IMR-90 (cell line): ENCODE data around the gene PARD3. TPM values are rescaled to one million over a fixed set of nuclear protein-coding genes. Genes with fewer than 3 reads are reported as not detected.

ENCODE experiments used
- ATAC-seq: fragments of 200-7000 bp; cut with Tn5 transposase; 2 replicates; pipeline ENCODE4 v1.9.1; 2020; ENCODE audit warnings: low read depth, mild to moderate bottlenecking, moderate library complexity
- BruUV-seq: library from RNA; stranded (reverse); fragments of 400-500 nt; replicated peaks from 2 replicates; lab custom pipeline; 2021; lab: Mats Ljungman, UMichigan
- CTCF ChIA-PET: fragments of 300-600 bp; formaldehyde crosslinking; extraction: SDS; loops from one replicate; lab custom pipeline; 2021; ENCODE audit warnings: antibody characterized with exemption; lab: Yijun Ruan, JAX
- POLR2A ChIA-PET: fragments of 300-600 bp; sonication (Branson Sonifier 250); formaldehyde crosslinking; loops from one replicate; lab custom pipeline; 2022; ENCODE audit warnings: antibody characterized with exemption; ENCODE audit not compliant: unreplicated experiment; lab: Charles Lee
- DNase-seq: peaks from one replicate; pipeline ENCODE4 v3.0.0; 2013
- H2AFZ ChIP-seq: replicated peaks from 2 replicates; pipeline ENCODE3; 2013; ENCODE audit warnings: low read length, mild to moderate bottlenecking; ENCODE audit not compliant: poor library complexity
- H2AK5ac ChIP-seq: 2 replicates; pipeline ENCODE4 v1.6.1; 2013; ENCODE audit warnings: low read depth, low read length, inconsistent platforms
- H2AK9ac ChIP-seq: replicated peaks from 2 replicates; pipeline ENCODE3; 2013; ENCODE audit warnings: mild to moderate bottlenecking, low read depth, low read length, moderate library complexity; ENCODE audit not compliant: poor library complexity
- H2BK120ac ChIP-seq: 2 replicates; pipeline ENCODE4 v1.6.1; 2013; ENCODE audit warnings: low read depth, low read length, inconsistent platforms
- H2BK15ac ChIP-seq: 3 replicates; pipeline ENCODE4 v1.6.1; 2013; ENCODE audit warnings: low read depth, low read length, inconsistent platforms
- H2BK20ac ChIP-seq: 2 replicates; pipeline ENCODE4 v1.6.1; 2013; ENCODE audit warnings: low read depth, mild to moderate bottlenecking, inconsistent platforms, low read length, moderate library complexity
- H2BK5ac ChIP-seq: 2 replicates; pipeline ENCODE4 v1.6.1; 2013; ENCODE audit warnings: mild to moderate bottlenecking, low read depth, low read length, inconsistent platforms; ENCODE audit not compliant: poor library complexity, severe bottlenecking
- H3K14ac ChIP-seq: replicated peaks from 2 replicates; pipeline ENCODE4 v1.6.1; 2013; ENCODE audit warnings: low read depth, low read length, inconsistent platforms
- H3K18ac ChIP-seq: 2 replicates; pipeline ENCODE4 v1.6.1; 2013; ENCODE audit warnings: low read depth, low read length, control low read depth
- H3K23ac ChIP-seq: 2 replicates; pipeline ENCODE4 v1.6.1; 2013; ENCODE audit warnings: low read depth, low read length, inconsistent platforms
- H3K27ac ChIP-seq: 2 replicates; pipeline ENCODE4 v1.5.1; 2013; ENCODE audit warnings: mild to moderate bottlenecking, control low read depth, low read length; ENCODE audit not compliant: insufficient read depth
- H3K27me3 ChIP-seq: 2 replicates; pipeline ENCODE4 v1.6.1; 2013; ENCODE audit warnings: low read length; ENCODE audit not compliant: control insufficient read depth, insufficient read depth
- H3K36me3 ChIP-seq: 2 replicates; pipeline ENCODE4 v1.6.1; 2013; ENCODE audit warnings: low read length, mixed read lengths; ENCODE audit not compliant: control insufficient read depth, insufficient read depth
- H3K4ac ChIP-seq: 2 replicates; pipeline ENCODE4 v1.6.1; 2013; ENCODE audit warnings: low read depth, low read length, inconsistent platforms
- H3K4me1 ChIP-seq: 2 replicates; pipeline ENCODE4 v1.6.1; 2013; ENCODE audit warnings: low read length, mixed read lengths; ENCODE audit not compliant: control insufficient read depth, insufficient read depth
- H3K4me2 ChIP-seq: 2 replicates; pipeline ENCODE4 v1.6.1; 2013; ENCODE audit warnings: low read depth, mild to moderate bottlenecking, control low read depth, low read length, moderate library complexity
- H3K4me3 ChIP-seq: 2 replicates; pipeline ENCODE4 v1.5.1; 2013; ENCODE audit warnings: low read depth, mild to moderate bottlenecking, control low read depth, low read length, moderate library complexity; ENCODE audit not compliant: insufficient read depth
- H3K56ac ChIP-seq: 2 replicates; pipeline ENCODE4 v1.6.1; 2013; ENCODE audit warnings: low read length, inconsistent platforms; ENCODE audit not compliant: insufficient read depth; ENCODE audit errors: extremely low read depth
- H3K79me1 ChIP-seq, 2 experiments: 2 replicates each; pipeline ENCODE4 v1.6.1; 2013; ENCODE audit warnings: low read length in 2 of 2, inconsistent platforms in 1 of 2, low read depth in 1 of 2
- H3K9ac ChIP-seq: 2 replicates; pipeline ENCODE4 v1.6.1; 2013; ENCODE audit warnings: low read depth, low read length, control low read depth
- H3K9me1 ChIP-seq: 2 replicates; pipeline ENCODE4 v1.6.1; 2013; ENCODE audit warnings: low read length, inconsistent platforms; ENCODE audit not compliant: insufficient read depth
- H3K9me3 ChIP-seq: 2 replicates; pipeline ENCODE4 v1.6.1; 2013; ENCODE audit warnings: low read length; ENCODE audit not compliant: control insufficient read depth, insufficient read depth
- H4K20me1 ChIP-seq: 2 replicates; pipeline ENCODE4 v1.6.1; 2013; ENCODE audit warnings: low read length, inconsistent platforms; ENCODE audit not compliant: insufficient read depth
- H4K5ac ChIP-seq: 2 replicates; pipeline ENCODE4 v1.6.1; 2013; ENCODE audit warnings: mild to moderate bottlenecking, low read depth, low read length, control low read depth
- H4K8ac ChIP-seq, 2 experiments: 2 replicates each; pipeline ENCODE4 v1.6.1; 2013; ENCODE audit warnings: low read depth in 2 of 2, low read length in 2 of 2, control low read depth in 1 of 2, inconsistent platforms in 1 of 2
- H4K91ac ChIP-seq: 2 replicates; pipeline ENCODE4 v1.6.1; 2013; ENCODE audit warnings: low read depth, low read length, inconsistent platforms; ENCODE audit not compliant: insufficient read depth
- MAZ ChIP-seq: IDR thresholded peaks from 2 replicates; pipeline ENCODE4 v1.6.1; 2012; ENCODE audit warnings: low read depth, mild to moderate bottlenecking, low read length, improper control_type of control experiment, moderate library complexity, borderline replicate concordance
- SMC3 ChIP-seq: fragments of 150-350 bp; IDR thresholded peaks from 2 replicates; pipeline ENCODE4 v1.6.1; 2016; ENCODE audit warnings: low read depth, mild to moderate bottlenecking, antibody characterized with exemption, low read length, moderate library complexity
- WGBS, 2 experiments: methylation state at CpG; one replicate each; pipeline versions ENCODE4 v1.1.5 to v1.1.7; 2013; ENCODE audit warnings: missing lambda C conversion rate in 2 of 2; ENCODE audit not compliant: insufficient read length in 1 of 2; ENCODE audit errors: extremely low coverage in 2 of 2; 5-methylcytosine and 5-hydroxymethylcytosine counted together
- dilution Hi-C: fragments of 300-500 bp; cut with HindIII; formaldehyde crosslinking; loops from one replicate; pipeline ENCODE4 v1.14.3; 2018; ENCODE audit warnings: low sequenced_read_pairs; ENCODE audit not compliant: unreplicated experiment
- in situ Hi-C: fragments of 300-500 bp; cut with MboI; formaldehyde crosslinking; loops from 3 replicates; pipeline ENCODE4 v1.14.3; 2019; ENCODE audit warnings: low sequenced_read_pairs, inconsistent platforms, mixed read lengths
- intact Hi-C: fragments of 100-400 bp; cut with micrococcal nuclease; formaldehyde crosslinking; loops from 2 replicates; pipeline ENCODE4 v1.10.0; 2022
- polyA plus RNA-seq, 3 experiments: library from polyadenylated mRNA; depleted of rRNA; stranded (reverse); fragments of >200 nt; gene quantifications; 2 replicates each; pipeline ENCODE4 v1.2.3, GENCODE V29; 2012; ENCODE audit warnings: low replicate concordance in 1 of 3
- total RNA-seq: library from RNA; depleted of rRNA; stranded (reverse); fragments of >200 nt; gene quantifications from 2 replicates; pipeline ENCODE4 v1.2.3, GENCODE V29; 2012
- TF ChIP-seq, protein P1 (sequence below): fragments of 150-350 bp; IDR thresholded peaks from 2 replicates; pipeline ENCODE4 v1.6.1; 2017; ENCODE audit warnings: mild to moderate bottlenecking, antibody characterized with exemption, low read length, low read depth

Gene PARD3
- total and polyA plus RNA-seq, 2 of the 4 experiments (the other 2 are of a cell fraction) = 14.6 to 37.5 TPM

DNA sequence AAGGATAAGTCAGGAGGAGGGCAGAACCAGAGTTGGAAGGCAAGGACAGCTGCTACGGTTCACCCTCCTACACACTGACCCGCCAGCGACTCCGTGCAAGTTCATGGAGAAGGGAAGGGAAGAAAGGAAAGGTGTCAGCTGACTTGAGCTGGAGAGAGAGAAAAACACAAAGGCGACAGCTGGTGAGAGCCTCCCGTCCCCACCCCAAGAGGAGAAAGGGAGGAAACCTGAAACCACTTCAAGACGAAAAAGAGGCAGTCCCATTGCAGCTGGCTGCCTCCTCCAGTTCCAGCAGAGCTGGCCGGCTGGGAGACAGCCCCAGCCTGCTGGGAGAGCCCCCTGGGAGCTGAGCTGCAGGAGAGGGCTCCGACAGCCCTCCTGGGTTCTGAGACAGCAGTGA lies 75.2 kb downstream of the PARD3 start:
- ATAC-seq (peak; percentile 95), DNase-seq (peak; percentile 91)
- dilution Hi-C loops = no loop called here
- peak overlapping the region; percentile 49 for H3K4ac ChIP-seq
- no peaks in the 10 kb centered on the region for H3K27me3 ChIP-seq
- H2BK120ac ChIP-seq = peak overlapping the region; percentile 1; the same call in 1 of the 2 replicates
- peaks cover 7% of the 10 kb centered on the region for H3K4me1 ChIP-seq
- peak overlapping the region; percentile 45; the same call in 1 of the 3 replicates for H2BK15ac ChIP-seq
- peaks cover 16% of the 10 kb centered on the region; the same call in 1 of the 2 replicates for H4K20me1 ChIP-seq
- H2AK9ac ChIP-seq = peak overlapping the region; percentile 83
- H2AK5ac ChIP-seq = peak overlapping the region; percentile 45; the same call in 1 of the 2 replicates
- peak overlapping the region; percentile 84 for H2AFZ ChIP-seq
- H3K9me3 ChIP-seq = no peaks in the 10 kb centered on the region
- peak overlapping the region; percentile 82 for H3K4me2 ChIP-seq
- BruUV-seq = no TSS peak
- no peak overlapping the region; the same call in 1 of the 2 replicates for H3K56ac ChIP-seq
- H4K91ac ChIP-seq = peak overlapping the region; percentile 36; the same call in 1 of the 2 replicates
- intact Hi-C loops = no loop called here
- peak overlapping the region; percentile 68 for H3K23ac ChIP-seq
- ChIA-PET CTCF (interaction anchor here (1.2 kb wide), 2 partner anchors 16 to 74 kb away, joined by 4 to 5 read pairs; no protein-coding TSS in a partner anchor), POLR2A (no interaction called here)
- peak overlapping the region; percentile 33; the same call in 1 of the 2 replicates for H3K27ac ChIP-seq
- H3K14ac ChIP-seq = peak overlapping the region; percentile 38
- H4K5ac ChIP-seq = no peak overlapping the region
- H3K36me3 ChIP-seq = no peaks in the 10 kb centered on the region
- peak overlapping the region; percentile 25 for H3K9ac ChIP-seq
- peak overlapping the region in 1 of 2 experiments; percentile 69; a peak in 2 of 4 replicates for H4K8ac ChIP-seq
- TF ChIP-seq SMC3 (no peak), MAZ (peak; percentile 35; the same call in 1 of the 2 replicates)
- TF ChIP-seq, protein P1, sequence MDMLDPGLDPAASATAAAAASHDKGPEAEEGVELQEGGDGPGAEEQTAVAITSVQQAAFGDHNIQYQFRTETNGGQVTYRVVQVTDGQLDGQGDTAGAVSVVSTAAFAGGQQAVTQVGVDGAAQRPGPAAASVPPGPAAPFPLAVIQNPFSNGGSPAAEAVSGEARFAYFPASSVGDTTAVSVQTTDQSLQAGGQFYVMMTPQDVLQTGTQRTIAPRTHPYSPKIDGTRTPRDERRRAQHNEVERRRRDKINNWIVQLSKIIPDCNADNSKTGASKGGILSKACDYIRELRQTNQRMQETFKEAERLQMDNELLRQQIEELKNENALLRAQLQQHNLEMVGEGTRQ = peak; percentile 52; the same call in 1 of the 2 replicates
- in situ Hi-C loops = no loop called here
- H3K9me1 ChIP-seq = peaks cover 10% of the 10 kb centered on the region
- peak overlapping the region; percentile 2 for H3K4me3 ChIP-seq
- 10% methylated on average over 2 of the region's 9 CpGs; no CpG with 5 or more reads in 1 of the 2 experiments for WGBS, 2 experiments
- H3K79me1 ChIP-seq = peaks cover 40 to 71% of the 10 kb centered on the region in 2 experiments
- H2BK5ac ChIP-seq = peak overlapping the region; percentile 27
- H3K18ac ChIP-seq = peak overlapping the region; percentile 5; the same call in 1 of the 2 replicates
- H2BK20ac ChIP-seq = peak overlapping the region; percentile 32; the same call in 1 of the 2 replicates
